Tibial nerve (tissue), 4 donors: ENCODE data around the gene C1orf141. TPM values are rescaled to one million over a fixed set of nuclear protein-coding genes. Genes with fewer than 3 reads are reported as not detected.

ENCODE experiments used
- DNase-seq, 2 donors: peaks; one replicate each; pipeline ENCODE4 v3.0.0-alpha.2; 2019; ENCODE audit warnings: low spot score in 2 of 2
- H3K27ac ChIP-seq, 4 donors: fragments of 200-600 bp; sonication (generic) in 3 of 4; one replicate each; pipeline ENCODE4 v1.5.1; 2017 to 2019; ENCODE audit warnings: mild to moderate bottlenecking in 1 of 4
- H3K27me3 ChIP-seq, 2 donors: fragments of 200-600 bp; sonication (generic) in 1 of 2; one replicate each; pipeline versions ENCODE4 v1.5.1 to v1.6.0; 2017 to 2019
- H3K36me3 ChIP-seq, 3 donors: fragments of 200-600 bp; sonication (generic); one replicate each; pipeline ENCODE4 v1.5.1; 2018 to 2019
- H3K4me1 ChIP-seq, 4 donors: fragments of 200-600 bp; sonication (generic) in 3 of 4; one replicate each; pipeline ENCODE4 v1.5.1; 2017 to 2019
- H3K4me3 ChIP-seq, 4 donors: fragments of 200-600 bp; sonication (generic) in 3 of 4; one replicate each; pipeline ENCODE4 v1.5.1; 2017 to 2019; ENCODE audit warnings: mild to moderate bottlenecking in 1 of 4, moderate library complexity in 1 of 4
- H3K9me3 ChIP-seq, 4 donors: fragments of 200-600 bp; sonication (generic) in 3 of 4; one replicate each; pipeline ENCODE4 v1.5.1; 2017 to 2019
- CTCF ChIP-seq, 5 experiments: fragments of 200-600 bp in 3 of 5; fragments of 450-650 bp in 2 of 5; sonication (generic) in 3 of 5; IDR thresholded peaks; one replicate each; pipeline ENCODE4 v1.5.1; 2016 to 2019; ENCODE audit warnings: antibody characterized with exemption in 5 of 5, mild to moderate bottlenecking in 3 of 5, moderate library complexity in 2 of 5
- EP300 ChIP-seq, 2 donors: sonication (generic); formaldehyde crosslinking; IDR thresholded peaks; one replicate each; pipeline ENCODE4 v1.6.1; 2017; ENCODE audit warnings: antibody characterized with exemption in 2 of 2, mild to moderate bottlenecking in 1 of 2
- POLR2A ChIP-seq, 2 donors: fragments of 450-650 bp; IDR thresholded peaks; one replicate each; pipeline ENCODE4 v1.6.1; 2017; ENCODE audit warnings: antibody characterized with exemption in 2 of 2, mild to moderate bottlenecking in 2 of 2, moderate library complexity in 2 of 2
- WGBS, 2 donors: methylation state at CpG; one replicate each; pipeline ENCODE4 v1.1.5; 2018; 5-methylcytosine and 5-hydroxymethylcytosine counted together
- total RNA-seq, 4 donors: library from RNA; depleted of rRNA; stranded (reverse); fragments of >200 nt; gene quantifications; one replicate each; pipeline ENCODE4 v1.1.0, GENCODE V29; 2016

C1orf141 gene
- total RNA-seq: not detected

- 7 to 12% methylated on average over 28 of the region's 28 CpGs for WGBS, 2 donors
- no peaks in the 10 kb centered on the region for H3K9me3 ChIP-seq
- no peak for DNase-seq
- no peaks in the 10 kb centered on the region for H3K36me3 ChIP-seq
- H3K4me3 ChIP-seq: peak within 1 kb of the TSS in 2 of 4 donors; percentile 16 to 37
- no peak within 1 kb of the TSS for H3K27ac ChIP-seq
- peaks cover 0 to 12% (median 0%) of the 10 kb centered on the region in 4 donors for H3K4me1 ChIP-seq
- no peak for TF ChIP-seq EP300 (IDR thresholded peaks at IDR 0.05)
- TF ChIP-seq CTCF (IDR thresholded peaks at IDR 0.05): no peak
- no peak for TF ChIP-seq POLR2A (IDR thresholded peaks at IDR 0.05)
- H3K27me3 ChIP-seq: no peaks in the 10 kb centered on the region
Observed at GRCh38 chr1:67134695-67135094, at the start of gene C1orf141. Gene C1orf141, minus strand, starts transcription at chr1:67134970. Its CDS starts 7,730 bp downstream, at chr1:67127240.

GRCh38 chr1:67175530-67176087 lies 40.8 kb upstream of the C1orf141 start:
- no peak for DNase-seq
- no peak overlapping the region for H3K4me3 ChIP-seq
- H3K9me3 ChIP-seq: no peaks in the 10 kb centered on the region
- no peaks in the 10 kb centered on the region for H3K36me3 ChIP-seq
- no peaks in the 10 kb centered on the region for H3K4me1 ChIP-seq
- no peak overlapping the region for H3K27ac ChIP-seq
- TF ChIP-seq POLR2A (IDR thresholded peaks at IDR 0.05) (no peak), EP300 (IDR thresholded peaks at IDR 0.05) (no peak), CTCF (IDR thresholded peaks at IDR 0.05) (no peak)
- WGBS, 2 donors: 74 to 80% methylated on average over 3 of the region's 3 CpGs
- no peaks in the 10 kb centered on the region for H3K27me3 ChIP-seq

- H3K27ac ChIP-seq: no peak overlapping the region
- no peaks in the 10 kb centered on the region for H3K27me3 ChIP-seq
- H3K36me3 ChIP-seq: no peaks in the 10 kb centered on the region
- 80 to 86% methylated on average over 2 of the region's 2 CpGs for WGBS, 2 donors
- TF ChIP-seq EP300 (IDR thresholded peaks at IDR 0.05): no peak
- TF ChIP-seq CTCF (IDR thresholded peaks at IDR 0.05): no peak
- TF ChIP-seq POLR2A (IDR thresholded peaks at IDR 0.05): no peak
- no peaks in the 10 kb centered on the region for H3K4me1 ChIP-seq
- H3K9me3 ChIP-seq: no peaks in the 10 kb centered on the region
- no peak overlapping the region for H3K4me3 ChIP-seq
- no peak for DNase-seq
Observed at GRCh38 chr1:67174716-67175284, 40.0 kb upstream of the C1orf141 start.

GRCh38 chr1:67173988-67174387 lies 39.2 kb upstream of the C1orf141 start:
- H3K27ac ChIP-seq: no peak overlapping the region
- H3K36me3 ChIP-seq: no peaks in the 10 kb centered on the region
- H3K27me3 ChIP-seq: no peaks in the 10 kb centered on the region
- no peaks in the 10 kb centered on the region for H3K4me1 ChIP-seq
- DNase-seq: no peak
- no peak for TF ChIP-seq POLR2A (IDR thresholded peaks at IDR 0.05)
- TF ChIP-seq EP300 (IDR thresholded peaks at IDR 0.05): no peak
- no peak for TF ChIP-seq CTCF (IDR thresholded peaks at IDR 0.05)
- no peak overlapping the region for H3K4me3 ChIP-seq
- H3K9me3 ChIP-seq: no peaks in the 10 kb centered on the region

GRCh38 chr1:67171978-67172377 lies 37.2 kb upstream of the C1orf141 start:
- no peak for TF ChIP-seq CTCF (IDR thresholded peaks at IDR 0.05)
- TF ChIP-seq POLR2A (IDR thresholded peaks at IDR 0.05): no peak
- no peak for TF ChIP-seq EP300 (IDR thresholded peaks at IDR 0.05)
- DNase-seq: no peak
- no peak overlapping the region for H3K27ac ChIP-seq
- no peaks in the 10 kb centered on the region for H3K4me1 ChIP-seq
- no peaks in the 10 kb centered on the region for H3K36me3 ChIP-seq
- H3K9me3 ChIP-seq: no peaks in the 10 kb centered on the region
- H3K27me3 ChIP-seq: no peaks in the 10 kb centered on the region
- WGBS, 2 donors: 74 to 85% methylated on average over 1 of the region's 1 CpG
- H3K4me3 ChIP-seq: no peak overlapping the region
